GM18868 (cell line): ENCODE measurements around the gene ASIC4.

ENCODE experiments used
- ATAC-seq: cut with Tn5 transposase; IDR thresholded peaks from one replicate; pipeline ENCODE4 v1.9.1; 2021; ENCODE audit warnings: mild to moderate bottlenecking, moderate library complexity; ENCODE audit not compliant: unreplicated experiment

Gene ASIC4

DNA sequence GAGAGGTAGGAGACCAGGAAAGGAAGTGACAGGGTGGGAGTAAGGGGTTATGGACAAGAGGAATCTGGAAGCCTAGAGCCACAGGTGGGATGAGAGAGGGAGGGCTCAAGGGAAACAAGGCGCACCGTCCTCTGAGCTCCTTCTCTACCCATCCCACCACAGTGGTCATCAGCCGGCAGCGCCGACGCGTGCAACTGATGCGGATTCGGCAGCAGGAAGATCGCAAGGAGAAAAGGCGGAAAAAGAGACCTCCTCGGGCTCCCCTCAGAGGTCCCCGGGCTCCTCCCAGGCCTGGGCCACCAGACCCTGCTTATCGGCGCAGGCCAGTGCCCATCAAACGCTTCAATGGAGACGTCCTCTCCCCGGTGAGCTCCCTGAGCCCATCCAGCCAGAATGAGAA is 34.7 kb downstream of the ASIC4 start:
- no peak for ATAC-seq

DNA sequence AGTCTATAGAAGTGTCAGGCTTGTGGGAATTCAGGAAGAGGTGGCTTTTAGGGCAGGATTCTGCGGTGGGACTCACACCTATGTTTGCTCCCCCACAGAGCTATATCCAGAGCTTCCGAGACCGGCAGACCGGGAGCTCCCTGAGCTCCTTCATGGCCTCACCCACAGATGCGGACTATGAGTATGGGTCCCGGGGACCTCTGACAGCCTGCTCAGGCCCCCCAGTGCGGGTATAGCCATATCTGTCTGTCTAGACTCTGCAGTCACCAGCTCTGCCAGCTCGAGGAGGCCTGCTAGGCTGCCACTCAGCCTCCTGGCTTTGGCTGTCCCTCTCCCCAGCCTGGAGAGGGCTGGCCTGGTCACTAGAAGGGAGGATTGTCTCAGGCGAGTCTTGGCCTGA is 35.3 kb downstream of the ASIC4 start:
- no peak for ATAC-seq

DNA sequence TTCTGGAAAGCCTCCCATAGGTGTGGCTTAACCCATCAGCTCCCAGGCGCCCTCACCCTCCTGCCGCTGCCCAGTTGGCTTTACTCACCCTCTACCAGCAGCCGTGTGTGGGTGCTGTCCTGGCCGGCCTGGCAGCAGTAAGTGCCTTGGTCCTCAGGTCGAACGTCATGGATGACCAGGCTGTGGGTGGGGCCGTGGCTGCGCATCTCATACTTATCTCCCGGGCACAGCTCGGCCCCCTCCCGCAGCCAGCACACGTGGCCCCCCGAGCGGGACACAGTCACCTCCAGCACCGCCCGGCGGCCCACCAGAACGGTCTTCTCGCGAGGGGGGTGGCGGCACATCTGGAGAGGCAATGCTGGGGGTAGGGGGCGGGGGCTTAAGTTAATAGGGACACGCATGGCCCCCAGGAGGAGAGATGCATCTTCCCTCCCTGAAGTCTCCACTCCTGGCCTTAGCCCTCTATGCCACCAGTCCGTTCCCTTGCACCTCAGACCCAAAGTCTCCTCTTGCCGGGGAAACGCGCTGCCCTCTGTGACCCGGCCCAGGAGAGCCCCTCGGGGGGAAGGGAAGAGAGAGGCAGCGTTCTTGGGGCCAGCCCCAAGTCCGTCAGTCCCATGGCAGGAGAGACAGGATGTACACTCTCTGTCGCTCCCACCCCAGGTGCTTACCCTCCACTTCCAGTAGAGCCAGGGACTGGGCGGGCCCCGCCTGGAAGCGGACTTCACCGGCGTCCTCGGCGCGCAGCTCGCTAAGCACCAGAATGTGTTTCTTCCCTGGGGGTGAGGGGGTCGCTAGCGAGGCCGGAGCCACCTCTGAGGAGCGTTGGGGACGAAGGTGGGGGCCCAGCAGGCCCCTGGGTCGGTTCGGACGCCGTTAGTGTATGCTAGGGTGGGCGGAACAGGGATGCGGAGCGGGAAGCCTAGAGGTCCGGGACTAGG is 37.4 kb downstream of the ASIC4 start:
- peak; percentile 16 for ATAC-seq

DNA sequence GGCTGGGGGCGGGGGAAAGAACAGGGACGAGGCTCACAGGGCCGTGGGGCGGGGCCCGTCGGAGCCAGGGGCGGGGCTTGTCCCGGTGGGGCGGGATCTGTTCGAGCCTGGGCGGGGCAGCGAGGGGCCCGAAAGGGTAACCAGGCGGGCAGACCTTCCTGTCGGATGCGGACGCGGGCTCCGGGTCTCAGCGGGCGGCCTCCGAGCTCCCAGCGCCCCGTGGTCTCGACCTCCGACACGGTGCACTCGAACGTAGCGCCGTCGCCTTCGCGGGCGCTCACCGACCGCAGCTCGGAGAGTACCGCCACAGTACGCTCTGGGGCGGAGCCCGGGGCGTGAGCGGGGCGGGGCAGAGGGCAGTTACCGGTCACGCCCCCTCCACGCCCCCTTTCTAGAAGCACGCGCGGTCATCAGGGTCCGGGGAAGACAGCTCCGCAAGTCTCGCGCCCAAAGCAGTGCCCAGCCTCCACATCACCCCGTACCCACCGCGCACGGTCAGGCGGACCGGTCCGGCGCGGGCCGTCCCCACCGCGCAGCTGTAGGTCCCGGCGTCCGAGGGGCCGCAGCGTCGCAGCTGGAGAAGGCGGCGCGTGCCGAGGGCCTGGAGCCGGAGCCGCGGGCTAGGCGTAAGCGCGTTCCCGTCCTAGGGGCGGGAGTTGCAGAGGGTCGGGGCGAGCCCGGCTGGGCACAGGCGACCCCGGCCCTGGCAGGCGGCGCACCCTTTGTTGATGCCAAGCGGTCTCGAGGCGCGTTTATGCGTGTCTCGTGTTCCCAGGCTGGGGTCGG is 38.3 kb downstream of the ASIC4 start:
- ATAC-seq = peak; percentile 90

DNA sequence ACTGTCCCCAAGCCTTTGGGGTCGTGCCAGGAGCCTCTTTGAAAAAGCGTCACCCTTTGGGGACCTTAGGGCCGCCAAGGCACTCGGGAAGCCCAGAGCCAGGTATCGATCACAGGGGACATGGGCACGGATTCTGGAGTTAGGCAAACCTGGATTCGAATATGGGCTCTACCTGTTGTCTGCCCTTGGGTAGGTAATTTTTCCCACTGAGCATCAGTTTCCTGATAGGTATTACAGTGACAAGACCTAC is 38.8 kb downstream of the ASIC4 start:
- no peak for ATAC-seq

DNA sequence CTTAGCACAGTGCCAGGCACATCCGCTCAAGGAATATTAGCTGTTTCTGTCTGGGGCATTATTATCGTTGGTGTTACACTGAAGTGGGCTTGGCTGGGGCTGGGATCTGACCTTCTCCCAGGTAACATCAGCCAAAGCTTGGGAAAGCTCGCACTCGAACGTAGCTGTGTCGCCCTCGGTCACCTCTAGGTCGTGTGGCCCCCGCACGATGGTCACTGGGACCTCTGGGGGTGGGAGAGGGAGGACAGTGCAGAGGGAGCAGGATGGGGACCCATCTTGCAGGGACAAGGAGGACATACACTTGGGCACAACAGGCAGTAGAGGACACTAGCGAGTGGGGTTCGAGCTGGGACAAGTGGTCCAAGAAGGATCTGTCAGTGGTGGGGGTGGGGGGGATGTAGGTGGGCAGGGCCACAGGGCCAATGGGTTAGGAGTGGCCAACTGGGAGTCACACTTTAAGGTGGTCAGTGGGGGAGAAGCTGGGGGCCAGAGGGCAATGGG is 39.2 kb downstream of the ASIC4 start:
- no peak for ATAC-seq

DNA sequence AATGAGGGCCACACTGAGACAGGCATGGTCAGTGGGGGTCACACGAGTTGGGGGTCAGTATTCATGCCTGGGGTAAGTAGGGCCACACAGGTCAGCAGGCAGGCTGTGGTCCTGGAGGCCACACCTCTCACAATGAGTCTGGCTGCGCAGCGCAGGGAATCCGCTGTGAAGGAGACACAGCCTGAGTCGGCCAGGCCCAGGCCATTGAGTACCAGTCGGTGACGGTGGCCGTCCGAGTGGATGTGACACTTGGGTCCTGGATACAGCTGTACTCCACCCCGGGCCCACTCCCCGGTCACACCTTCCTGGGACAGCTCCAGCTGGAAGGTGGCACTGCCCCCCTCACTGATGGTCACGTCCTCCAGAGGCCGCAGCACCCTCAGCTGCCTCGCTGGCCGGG is 40.1 kb downstream of the ASIC4 start:
- ATAC-seq = no peak

DNA sequence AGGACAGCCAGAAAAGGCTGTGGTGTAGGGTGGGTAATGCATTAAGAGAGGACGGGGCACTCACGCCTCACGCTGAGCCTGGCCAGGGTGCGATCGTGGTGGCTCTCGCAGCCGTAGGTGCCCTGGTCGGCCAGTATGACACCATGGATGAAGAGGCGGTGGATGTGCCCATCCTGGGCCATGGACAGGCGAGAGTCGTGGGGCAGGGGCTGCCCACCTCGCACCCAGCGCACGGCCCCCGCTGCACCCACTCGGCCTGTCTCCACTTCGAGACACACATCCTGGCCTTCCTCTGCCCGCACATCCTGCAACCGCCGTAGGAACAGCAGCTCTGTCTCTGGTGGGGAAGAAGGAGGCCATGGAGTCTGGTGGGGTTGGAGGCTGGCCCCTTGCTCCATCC is 41.7 kb downstream of the ASIC4 start:
- no peak for ATAC-seq

DNA sequence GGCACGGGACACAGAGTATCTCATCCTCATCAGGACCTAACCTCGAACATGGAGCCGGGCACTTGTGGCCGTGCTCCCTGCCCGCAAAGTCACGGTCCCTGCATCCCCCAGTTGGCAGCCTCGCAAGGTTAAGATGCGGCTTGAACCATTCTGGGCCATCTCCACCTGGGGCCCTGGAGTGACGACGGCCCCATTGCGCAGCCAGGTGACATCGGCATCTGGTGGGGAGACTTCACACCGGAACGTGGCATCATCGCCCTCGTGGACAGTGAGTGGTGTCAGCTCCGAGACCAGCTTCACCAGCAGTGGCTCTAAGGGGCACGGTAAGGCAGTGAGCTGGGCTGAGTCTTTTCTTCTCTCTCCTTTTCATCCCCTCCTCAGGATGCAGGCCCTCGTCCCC is 42.1 kb downstream of the ASIC4 start:
- ATAC-seq = no peak

DNA sequence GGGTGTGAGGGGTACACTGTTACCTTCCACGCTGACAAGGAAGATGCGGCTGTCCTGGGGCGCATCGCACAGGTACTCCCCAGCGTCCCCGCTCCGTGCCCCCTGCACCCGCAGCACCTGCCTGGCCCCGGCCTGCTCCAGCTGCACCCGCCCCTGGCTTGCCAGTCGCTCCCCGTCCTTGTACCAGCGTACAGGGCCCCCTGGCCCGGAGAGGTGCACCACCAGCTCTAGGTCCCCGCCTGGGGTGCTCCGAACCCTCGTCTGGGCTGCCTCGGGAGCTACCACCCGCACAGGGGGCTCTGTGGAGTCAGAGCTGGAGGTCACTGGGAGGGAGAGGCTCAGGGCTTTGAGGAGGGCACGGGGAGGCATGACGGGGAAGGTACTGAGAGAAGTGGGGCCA is 43.0 kb downstream of the ASIC4 start:
- no peak for ATAC-seq

DNA sequence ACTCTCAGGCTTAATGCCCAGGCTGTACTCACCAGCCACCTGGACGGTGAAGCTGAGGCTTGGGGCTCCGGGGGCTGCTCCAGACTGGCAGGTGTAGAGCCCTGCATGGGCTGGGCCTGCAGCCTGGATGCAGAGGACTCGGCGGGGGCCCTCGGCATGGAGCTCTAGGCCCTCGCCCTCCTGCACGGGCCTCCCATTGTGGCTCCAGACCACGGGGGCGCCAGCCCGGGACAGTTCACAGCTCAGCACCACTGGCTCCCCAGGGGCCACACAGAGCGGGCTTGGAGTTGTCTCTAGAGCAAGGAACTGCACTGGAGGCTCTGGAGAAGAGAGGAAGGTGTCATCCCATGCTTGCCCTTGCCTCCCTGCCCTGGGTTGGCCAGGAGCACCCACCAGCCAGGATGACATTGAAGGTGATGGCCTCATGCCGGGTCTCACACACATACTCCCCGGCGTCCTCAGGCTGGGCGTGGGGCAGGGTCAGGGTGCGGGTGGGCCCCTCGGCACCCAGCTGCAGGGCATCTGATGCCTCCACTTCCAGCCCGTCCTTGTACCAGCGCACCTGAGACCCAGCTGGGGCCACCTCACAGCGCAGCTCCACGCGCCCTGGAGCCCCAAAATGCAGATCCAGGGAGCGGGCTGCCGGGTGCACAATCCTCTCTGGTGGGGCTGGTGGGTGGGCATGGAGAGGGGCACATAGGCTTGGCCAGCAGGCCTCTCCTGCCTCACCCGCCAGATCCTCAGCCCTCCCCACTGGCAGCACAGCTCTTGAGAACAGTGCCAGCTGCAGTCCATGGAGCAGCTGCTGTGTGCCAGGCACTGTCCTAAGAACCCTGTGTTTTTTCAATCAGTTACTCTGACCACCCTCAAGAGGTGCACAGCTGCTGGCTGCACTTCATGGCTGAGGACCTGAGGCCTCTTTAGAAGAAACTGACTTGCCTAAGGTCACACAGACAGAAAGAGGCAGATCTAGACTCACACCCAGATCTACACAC is 43.8 kb downstream of the ASIC4 start:
- no peak for ATAC-seq

DNA sequence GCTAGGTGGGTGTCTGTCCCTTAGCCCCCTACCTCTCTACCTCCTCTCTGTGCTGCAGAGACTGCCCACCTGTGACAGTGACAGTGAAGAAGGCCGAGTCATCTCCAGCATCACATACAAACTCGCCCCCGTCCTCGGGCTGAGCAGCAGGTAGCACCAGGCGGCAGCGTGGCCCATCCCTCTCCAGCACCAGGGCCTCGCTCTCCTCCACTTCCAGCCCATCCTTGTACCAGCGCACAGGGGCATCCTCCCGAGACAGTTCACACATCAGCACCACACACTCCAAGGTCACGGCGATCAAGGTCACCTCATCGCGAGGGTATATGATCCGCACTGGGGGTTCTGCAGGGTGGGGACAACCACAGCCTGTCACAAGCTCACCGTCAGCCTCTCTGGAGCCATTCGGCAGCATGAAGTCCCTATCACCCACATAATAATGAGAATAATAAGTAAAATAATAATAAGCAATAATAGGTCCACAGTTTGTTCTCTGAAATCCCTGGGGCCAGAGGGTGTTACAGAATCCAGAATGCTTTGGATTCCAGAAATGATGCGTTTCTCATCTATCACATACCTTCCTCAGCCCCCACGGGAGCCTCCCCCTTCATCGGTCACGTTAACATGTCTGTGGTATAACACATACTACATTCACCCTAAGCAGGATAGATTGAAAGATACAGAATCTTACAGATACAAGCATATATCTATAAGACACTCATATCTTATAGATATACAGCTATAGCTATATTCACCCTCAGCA is 45.1 kb downstream of the ASIC4 start:
- no peak for ATAC-seq

DNA sequence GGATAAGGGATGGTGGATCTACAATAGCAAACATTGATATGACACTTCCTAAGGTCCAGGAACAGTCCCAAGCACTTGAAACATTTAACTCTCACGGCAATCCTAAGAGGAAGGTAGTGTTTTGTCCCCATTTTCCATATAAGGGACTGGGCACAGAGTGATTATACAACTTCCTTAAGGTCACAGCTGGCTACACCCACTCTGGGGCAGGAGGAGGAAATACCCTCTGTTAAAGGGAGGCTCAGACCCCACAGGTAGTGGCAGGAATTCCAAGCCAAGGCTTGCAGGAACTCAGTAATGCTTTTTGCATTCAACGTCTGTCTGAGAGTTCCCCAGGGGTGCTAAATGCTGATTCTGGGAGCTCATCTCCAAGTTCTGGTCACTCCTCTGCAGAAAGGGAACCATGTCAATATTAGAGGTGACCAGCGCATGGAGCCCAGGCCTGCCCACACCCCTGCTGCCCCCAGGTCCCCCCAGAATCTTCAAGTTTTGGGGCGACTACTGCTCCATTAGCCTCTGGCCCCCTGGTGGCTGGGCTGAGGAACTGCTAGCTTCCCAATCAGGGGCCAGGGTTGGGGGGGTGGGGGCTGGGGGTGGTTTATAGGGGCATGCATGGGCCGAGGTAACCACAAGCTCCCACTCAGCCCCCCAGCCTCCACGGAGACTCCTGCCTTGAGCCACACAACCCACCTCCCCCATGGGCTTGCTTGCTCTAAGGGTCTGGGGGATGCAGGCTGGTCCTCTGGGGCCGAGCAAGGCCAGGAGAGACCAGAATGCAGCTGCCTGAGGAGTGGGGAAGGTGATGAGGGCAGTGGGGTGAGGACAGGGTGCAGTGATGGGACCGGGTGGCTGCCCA is 46.0 kb downstream of the ASIC4 start:
- no peak for ATAC-seq

DNA sequence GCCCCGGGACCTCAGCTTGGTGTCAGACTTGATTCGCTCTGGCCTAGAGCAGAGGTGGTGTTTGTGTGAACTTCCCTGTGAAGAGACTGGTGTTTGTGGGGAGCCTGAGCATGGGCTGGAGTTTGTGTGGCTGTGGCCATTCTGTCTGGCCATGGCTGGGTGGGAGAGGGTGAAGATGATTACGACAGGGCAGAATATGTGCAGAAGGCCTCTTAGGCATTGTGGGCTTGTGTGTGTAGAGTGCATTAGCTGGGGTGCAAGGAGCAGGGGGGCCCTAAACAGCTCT is 46.6 kb downstream of the ASIC4 start:
- no peak for ATAC-seq

DNA sequence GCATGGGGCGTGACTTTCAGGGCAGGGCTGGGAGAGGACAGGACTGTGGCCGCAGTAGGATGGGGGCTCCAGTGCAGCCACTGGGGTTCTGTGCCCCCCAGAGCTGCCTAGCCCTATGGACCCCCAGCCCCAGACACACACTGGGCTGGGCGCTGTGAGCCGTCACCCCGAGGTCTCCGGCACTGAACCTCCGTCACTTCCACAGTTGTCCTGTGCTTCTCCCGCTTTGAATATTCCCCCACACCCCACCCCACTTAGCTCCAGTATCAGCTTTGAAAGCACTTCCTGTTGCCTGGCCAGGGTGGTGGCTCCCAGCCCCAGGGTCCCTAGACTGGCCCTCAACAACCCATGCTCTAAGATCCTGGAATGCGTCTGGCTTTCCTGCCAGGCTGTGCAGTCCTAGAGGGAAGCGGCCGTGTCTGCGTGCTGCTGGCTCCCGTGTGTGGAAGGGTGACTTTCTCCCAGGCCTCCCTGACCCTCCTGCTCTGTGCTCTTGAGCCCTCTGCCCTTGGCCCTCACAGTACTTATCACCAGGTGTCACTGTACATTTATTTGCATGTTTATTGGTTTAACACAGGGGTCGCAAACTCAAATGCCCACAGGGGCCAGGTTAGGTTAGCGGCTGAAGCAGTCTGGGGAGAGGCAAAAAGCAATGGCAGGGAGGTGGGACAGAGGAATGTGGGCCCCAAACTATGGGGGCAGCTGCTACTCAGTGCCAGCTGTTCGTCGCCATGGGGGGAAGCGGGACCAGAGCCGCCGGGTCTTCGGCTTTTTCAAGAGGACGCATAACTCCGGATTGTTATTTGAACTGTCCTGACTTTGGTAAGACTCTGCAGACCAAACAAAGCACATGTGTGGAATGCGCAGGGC is 47.1 kb downstream of the ASIC4 start:
- no peak for ATAC-seq

DNA sequence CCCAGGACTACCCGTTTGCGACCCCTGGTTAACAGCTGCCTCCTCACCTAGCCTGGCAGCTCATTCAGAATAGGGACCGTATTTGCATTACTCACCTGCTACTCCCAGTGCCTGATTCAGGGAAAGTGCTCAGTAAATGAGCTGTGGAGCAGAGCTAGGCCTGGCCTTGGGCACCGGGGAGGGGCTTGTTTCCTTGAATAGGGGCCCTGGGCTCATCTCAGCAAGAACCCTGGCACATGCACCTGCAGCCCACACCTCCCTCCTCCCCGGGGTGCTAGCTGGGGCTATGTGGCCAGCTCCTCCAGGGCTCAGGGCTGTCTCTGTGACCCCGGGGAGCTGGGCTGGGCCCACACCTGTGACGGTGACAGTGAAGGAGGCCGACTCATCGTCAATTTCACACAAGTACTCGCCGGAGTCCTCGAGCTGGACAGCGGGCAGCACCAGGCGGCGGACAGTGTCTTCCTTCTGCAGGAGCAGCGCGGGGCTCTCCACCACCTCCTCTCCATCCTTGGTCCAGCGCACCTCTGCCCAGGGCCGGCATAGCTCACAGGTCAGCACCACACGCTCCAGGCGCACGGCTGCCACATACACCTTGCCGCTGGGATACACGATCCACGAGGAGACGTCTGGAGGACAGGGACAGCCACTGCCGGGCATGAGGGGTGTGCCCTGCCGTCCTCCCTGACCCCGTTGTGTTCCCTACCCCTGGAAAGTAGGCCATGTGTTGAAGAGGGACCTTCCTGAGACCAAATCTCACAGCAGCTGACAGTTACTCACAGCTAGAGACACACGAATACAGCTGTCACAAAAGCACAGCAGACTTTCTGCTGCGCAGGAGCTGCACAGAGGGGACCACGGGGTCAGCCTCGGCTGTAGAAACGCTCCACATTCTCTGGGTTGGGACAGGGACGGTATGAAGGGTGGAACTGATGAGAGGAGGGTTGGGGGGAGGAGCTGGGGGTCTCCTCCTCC is 48.1 kb downstream of the ASIC4 start:
- ATAC-seq = no peak

DNA sequence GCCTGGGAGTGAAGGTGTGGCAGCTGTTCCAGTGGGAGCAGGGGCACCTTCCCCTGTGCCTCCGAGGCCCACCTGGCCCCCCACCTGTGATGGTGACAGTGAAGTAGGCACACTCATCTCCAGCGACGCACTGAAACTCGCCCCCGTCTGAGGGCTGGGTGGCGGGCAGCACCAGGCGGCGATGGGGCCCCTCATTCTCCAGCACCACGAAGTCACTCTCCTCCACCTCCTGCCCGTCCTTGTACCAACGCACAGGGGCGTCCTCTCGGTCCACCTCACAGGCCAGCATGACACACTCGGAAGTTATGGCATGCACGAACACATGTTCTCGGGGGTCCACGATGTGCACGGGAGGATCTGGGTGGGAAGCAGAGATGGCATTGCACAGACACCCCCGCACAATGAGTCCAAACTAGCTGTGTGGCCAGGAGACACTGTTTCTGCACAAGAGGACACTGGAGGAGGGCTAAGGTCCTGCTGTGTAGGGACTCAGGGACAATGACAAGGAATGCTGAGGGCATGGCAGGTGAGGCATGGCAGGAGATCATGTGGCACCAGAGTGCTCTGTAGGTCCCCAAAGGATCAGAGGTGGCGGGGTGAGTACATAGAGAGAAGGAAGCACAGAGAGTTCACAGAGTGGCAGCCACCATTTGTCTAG is 49.1 kb downstream of the ASIC4 start:
- ATAC-seq = no peak
